Ovary (tissue), 9 donors: ENCODE results near the gene PCGF3. TPM values are rescaled to one million over a fixed set of nuclear protein-coding genes. Genes with fewer than 3 reads are reported as not detected.

Experiments used
- DNase-seq, 5 donors: peaks; one replicate each; pipeline ENCODE4 v3.0.0-alpha.2; 2019 to 2020
- H3K27ac ChIP-seq, 2 donors: fragments of 200-600 bp; one replicate each; pipeline versions ENCODE4 v1.5.1 to v1.8.0; 2019 to 2022
- H3K27me3 ChIP-seq: fragments of 200-600 bp; one replicate; pipeline ENCODE4 v1.8.0; 2022
- H3K36me3 ChIP-seq: fragments of 200-600 bp; sonication (generic); one replicate; pipeline ENCODE4 v1.5.1; 2019
- H3K4me1 ChIP-seq: one replicate; pipeline ENCODE4 v1.8.1; 2013; ENCODE audit warnings: mild to moderate bottlenecking, moderate library complexity; ENCODE audit not compliant: insufficient read depth
- H3K4me3 ChIP-seq: fragments of 200-600 bp; sonication (generic); one replicate; pipeline ENCODE4 v1.5.1; 2017
- H3K9me3 ChIP-seq, 2 donors: fragments of 200-600 bp in 1 of 2; sonication (generic) in 1 of 2; one replicate each; pipeline versions ENCODE4 v1.5.1 to v1.8.1; 2013 to 2019; ENCODE audit warnings: mild to moderate bottlenecking in 1 of 2, moderate library complexity in 1 of 2
- EP300 ChIP-seq: sonication (generic); formaldehyde crosslinking; IDR thresholded peaks from one replicate; pipeline ENCODE4 v1.6.1; 2017; ENCODE audit warnings: antibody characterized with exemption
- POLR2A ChIP-seq: fragments of 450-650 bp; IDR thresholded peaks from one replicate; pipeline ENCODE4 v1.6.1; 2017; ENCODE audit warnings: antibody characterized with exemption, mild to moderate bottlenecking, moderate library complexity
- WGBS, 3 donors: extraction: QIAGEN DNeasy Blood & Tissue Kit in 1 of 3; methylation state at CpG; one replicate each; pipeline versions ENCODE4 v1.1.5 to v1.1.7; 2013 to 2017; 5-methylcytosine and 5-hydroxymethylcytosine counted together
- intact Hi-C, 4 donors: fragments of 100-400 bp; cut with DNase I; formaldehyde crosslinking; loops; one replicate each; pipeline versions ENCODE4 v1.11.0 to v1.15.1; 2022 to 2023
- polyA plus RNA-seq, 2 donors: library from polyadenylated mRNA; stranded (reverse); fragments of 200-250 nt in 1 of 2; fragments of 350-450 nt in 1 of 2; fragmentation: Illumina TruSeq in 1 of 2; extraction: RNeasy Lipid Tissue Mini Kit (QIAGEN cat#74804) in 1 of 2; gene quantifications; one replicate each; pipeline ENCODE4 v1.2.3, GENCODE V29; 2013 to 2014
- total RNA-seq, 7 donors: library from RNA; depleted of rRNA in 2 of 7; stranded (reverse); fragments of >200 nt in 2 of 7; fragmentation: NEBNext Ultra II Directional in 3 of 7; extraction: Animal tissue kit (Norgen Biotek cat#: 25700) in 3 of 7; gene quantifications; one replicate each; pipeline versions ENCODE4 v1.1.0 to v1.2.4, GENCODE V29; 2016 to 2023
- TF ChIP-seq, protein P1 (sequence below), 3 donors: fragments of 450-650 bp in 2 of 3; fragments of 200-600 bp in 1 of 3; IDR thresholded peaks; one replicate each; pipeline versions ENCODE4 v1.5.1 to v1.8.0; 2016 to 2022; ENCODE audit warnings: antibody characterized with exemption in 3 of 3, mild to moderate bottlenecking in 1 of 3
- donor health status: DM: no; HTN: no; CAD: no; lungs with moderate emphysema.
- donor health status: DM: no; HTN: no; CAD: no.
- donor health status: Bipolar disorder and iron deficiency.
- donor health status: DM: yes; HTN: yes; CAD: no.
- donor health status: DM: no; HTN: no; CAD: no.
- donor health status: DM: yes; HTN: yes; CAD: no.

The PCGF3 gene
- total and polyA plus RNA-seq, 9 donors = 21.7 to 51.2 (median 45.3) TPM

DNA sequence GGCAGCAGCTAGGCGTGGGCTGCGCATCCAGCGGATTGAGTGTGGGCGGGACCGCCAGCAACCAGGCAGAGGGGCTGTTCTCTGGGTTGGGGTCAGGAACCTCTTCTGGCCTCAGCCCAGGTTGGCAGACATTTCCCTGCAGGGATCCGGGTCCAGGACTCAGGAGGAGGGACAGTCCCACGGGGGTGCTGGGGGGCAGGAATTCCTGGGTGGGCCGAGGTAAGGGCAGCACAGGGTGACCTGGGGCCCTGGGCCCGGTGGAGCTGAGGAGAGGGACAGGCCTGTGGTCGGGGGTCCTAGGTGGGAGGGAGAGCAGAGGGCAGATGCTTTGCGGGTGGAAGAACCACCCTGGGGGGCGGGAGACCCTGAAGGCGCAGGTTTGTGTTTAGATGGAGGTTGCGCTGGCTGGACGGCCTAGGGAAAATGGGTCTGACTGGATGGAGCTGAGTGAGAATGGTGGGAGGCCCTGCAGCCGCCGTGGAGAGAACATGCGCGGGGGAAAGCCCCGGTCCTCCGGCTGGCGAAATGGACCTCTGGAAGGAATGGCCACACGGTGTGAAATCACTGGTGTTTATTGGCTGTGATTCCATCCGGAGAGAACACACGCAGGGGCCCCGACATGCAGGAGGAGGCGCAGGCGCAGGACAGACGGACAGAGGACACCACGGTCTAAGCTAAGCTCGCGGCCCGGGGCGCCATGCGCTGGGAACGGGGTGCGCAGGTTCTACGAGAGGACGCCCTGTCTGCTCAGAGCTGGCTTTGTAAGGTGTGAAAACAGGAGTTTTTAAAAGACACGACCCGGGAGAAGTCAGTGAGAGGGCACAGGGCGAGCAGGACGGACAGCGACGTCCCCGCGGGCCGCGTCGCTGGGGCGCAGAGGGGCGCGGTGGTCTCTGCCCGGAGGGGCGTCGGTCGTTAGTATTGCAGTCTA lies 79.0 kb downstream of the PCGF3 start:
- peak in 1 of 5 donors; percentile 50 for DNase-seq
- Histone ChIP-seq H3K9me3 (no peaks in the 10 kb centered on the region), H3K27me3 (no peaks in the 10 kb centered on the region), H3K4me3 (no peak overlapping the region), H3K27ac (no peak overlapping the region), H3K4me1 (peaks cover 10% of the 10 kb centered on the region), H3K36me3 (no peaks in the 10 kb centered on the region)
- intact Hi-C loops = loop anchor here in 1 of 4 donors (10.0 kb wide), 1 partner anchor 110 kb away; the partner anchor contains the start of genes ATP5ME and MYL5
- 84 to 87% (median 86%) methylated on average over 57 of the region's 57 CpGs for WGBS, 3 donors
- TF ChIP-seq POLR2A (no peak), EP300 (no peak)
- TF ChIP-seq, protein P1, sequence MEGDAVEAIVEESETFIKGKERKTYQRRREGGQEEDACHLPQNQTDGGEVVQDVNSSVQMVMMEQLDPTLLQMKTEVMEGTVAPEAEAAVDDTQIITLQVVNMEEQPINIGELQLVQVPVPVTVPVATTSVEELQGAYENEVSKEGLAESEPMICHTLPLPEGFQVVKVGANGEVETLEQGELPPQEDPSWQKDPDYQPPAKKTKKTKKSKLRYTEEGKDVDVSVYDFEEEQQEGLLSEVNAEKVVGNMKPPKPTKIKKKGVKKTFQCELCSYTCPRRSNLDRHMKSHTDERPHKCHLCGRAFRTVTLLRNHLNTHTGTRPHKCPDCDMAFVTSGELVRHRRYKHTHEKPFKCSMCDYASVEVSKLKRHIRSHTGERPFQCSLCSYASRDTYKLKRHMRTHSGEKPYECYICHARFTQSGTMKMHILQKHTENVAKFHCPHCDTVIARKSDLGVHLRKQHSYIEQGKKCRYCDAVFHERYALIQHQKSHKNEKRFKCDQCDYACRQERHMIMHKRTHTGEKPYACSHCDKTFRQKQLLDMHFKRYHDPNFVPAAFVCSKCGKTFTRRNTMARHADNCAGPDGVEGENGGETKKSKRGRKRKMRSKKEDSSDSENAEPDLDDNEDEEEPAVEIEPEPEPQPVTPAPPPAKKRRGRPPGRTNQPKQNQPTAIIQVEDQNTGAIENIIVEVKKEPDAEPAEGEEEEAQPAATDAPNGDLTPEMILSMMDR (IDR thresholded peaks at IDR 0.05) = no peak

DNA sequence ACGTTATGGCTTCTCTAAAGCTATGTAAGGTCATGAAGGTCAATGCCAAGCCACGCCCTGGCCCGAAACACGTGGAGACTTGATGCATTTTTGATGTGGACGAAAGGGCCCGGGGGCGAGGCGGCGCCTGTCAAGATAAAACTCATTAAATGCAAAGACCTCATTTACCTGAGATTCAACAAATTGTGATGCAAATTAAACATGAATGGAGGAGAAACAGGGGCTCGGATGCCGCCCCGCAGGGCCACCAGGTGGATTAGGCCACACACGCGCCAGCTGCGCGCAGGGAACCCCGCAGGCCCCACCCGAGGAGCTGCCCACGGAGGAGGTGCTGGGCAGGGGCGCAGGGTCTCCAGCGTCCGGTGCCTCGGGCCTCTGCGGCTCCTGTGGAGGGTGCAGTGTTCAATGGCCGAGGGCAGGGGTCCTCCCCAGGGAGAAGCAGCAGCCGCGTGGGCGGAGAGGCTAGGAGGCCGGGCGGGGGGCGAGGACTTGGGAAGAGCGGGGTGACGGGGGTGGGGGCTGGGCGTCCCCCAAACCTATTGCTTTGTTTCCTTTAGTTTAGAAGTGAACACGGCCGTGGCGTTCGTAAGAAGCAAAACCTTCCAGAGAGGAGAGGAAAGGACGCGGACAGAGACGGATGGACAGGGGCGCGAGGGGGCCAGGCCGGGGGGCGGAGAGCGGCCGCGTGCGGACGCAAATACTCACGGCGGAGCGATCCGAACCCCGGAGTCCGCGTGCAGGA lies 79.9 kb downstream of the PCGF3 start:
- Histone ChIP-seq H3K4me3 (peak overlapping the region; percentile 35), H3K4me1 (peaks cover 6% of the 10 kb centered on the region), H3K27me3 (no peaks in the 10 kb centered on the region), H3K9me3 (no peaks in the 10 kb centered on the region), H3K27ac (peak overlapping the region; percentile 23 to 55), H3K36me3 (no peaks in the 10 kb centered on the region)
- WGBS, 3 donors = 21 to 28% (median 23%) methylated on average over 42 to 57 of the region's 57 CpGs
- intact Hi-C loops = loop anchor here in 1 of 4 donors (10.0 kb wide), 1 partner anchor 111 kb away; the partner anchor contains the start of genes ATP5ME and MYL5
- TF ChIP-seq POLR2A (no peak), EP300 (no peak)
- TF ChIP-seq, protein P1 (IDR thresholded peaks at IDR 0.05) = no peak
- peak in 1 of 5 donors; percentile 50 for DNase-seq

DNA sequence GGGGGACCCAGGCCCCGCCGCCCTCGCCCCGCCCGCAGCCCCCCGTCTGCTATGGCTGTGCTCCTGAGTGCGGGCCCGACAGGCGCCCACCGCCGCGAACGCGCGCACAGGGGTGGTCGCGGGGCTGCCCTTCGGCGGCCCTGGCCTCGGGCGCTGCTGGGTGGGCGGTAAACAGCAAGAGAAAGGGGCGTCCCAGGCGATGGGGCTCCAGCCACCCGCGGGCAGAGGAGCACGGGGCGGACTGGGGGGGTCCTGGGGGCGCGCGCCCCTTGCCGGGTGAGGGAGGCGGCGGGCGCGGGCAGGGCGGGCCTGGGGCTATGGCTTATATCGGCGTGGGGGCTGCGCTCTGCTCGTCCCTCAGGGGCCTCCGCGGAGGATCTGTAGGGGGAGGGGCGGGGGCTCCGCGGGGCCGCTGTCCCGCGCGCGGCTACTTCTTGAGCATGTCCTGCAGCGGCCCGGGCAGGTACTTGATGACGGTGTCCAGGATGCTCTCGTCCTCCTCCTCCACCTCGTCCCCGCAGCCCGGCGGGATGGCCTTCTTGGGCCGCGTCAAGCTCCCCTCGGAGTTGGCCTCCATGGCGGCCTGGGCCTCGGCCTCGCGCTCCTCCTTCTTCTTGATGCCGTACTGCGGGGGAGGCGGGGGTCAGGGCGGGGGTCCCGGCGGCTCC lies 80.6 kb downstream of the PCGF3 start:
- Histone ChIP-seq H3K4me1 (peaks cover 4% of the 10 kb centered on the region), H3K27ac (peak overlapping the region; percentile 23 to 55), H3K36me3 (no peaks in the 10 kb centered on the region), H3K4me3 (peak overlapping the region; percentile 35), H3K9me3 (no peaks in the 10 kb centered on the region), H3K27me3 (no peaks in the 10 kb centered on the region)
- DNase-seq = peak in 1 of 5 donors; percentile 50
- WGBS, 3 donors = 2 to 5% (median 2%) methylated on average over 23 to 72 of the region's 72 CpGs
- TF ChIP-seq EP300 (no peak), POLR2A (no peak)
- TF ChIP-seq, protein P1 (IDR thresholded peaks at IDR 0.05) = no peak
- intact Hi-C loops = loop anchor here in 1 of 4 donors (10.0 kb wide), 1 partner anchor 111 kb away; the partner anchor contains the start of genes ATP5ME and MYL5

DNA sequence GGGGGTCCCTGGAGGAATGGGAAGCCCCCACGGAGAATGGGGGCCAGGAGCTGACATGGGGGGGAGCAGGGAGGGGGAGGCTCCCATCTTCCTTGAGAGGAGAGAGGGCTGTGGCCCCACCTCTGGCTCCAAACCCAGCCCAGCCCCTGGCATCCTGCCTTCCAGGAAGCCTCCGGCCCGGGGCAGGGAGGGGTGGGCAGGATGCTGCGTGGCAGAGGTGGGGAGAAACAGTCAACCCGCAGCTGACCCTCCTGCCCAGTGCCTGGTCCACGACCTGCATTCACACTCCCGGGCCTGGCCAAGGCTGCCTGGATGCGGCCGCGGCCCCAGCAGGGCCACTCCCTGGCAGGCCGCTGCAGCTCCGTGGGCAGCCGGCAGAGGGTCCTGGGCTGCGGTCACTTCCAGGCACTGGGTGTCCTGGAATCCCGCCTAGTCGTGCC lies 81.2 kb downstream of the PCGF3 start:
- peaks cover 5% of the 10 kb centered on the region for H3K4me1 ChIP-seq
- no peaks in the 10 kb centered on the region for H3K36me3 ChIP-seq
- H3K4me3 ChIP-seq = peak overlapping the region; percentile 35
- TF ChIP-seq, protein P1 (IDR thresholded peaks at IDR 0.05) = peak in 2 of 3 donors; percentile 19 to 28
- TF ChIP-seq POLR2A = no peak
- intact Hi-C loops = loop anchor here in 1 of 4 donors (10.0 kb wide), 1 partner anchor 112 kb away; the partner anchor contains the start of genes ATP5ME and MYL5
- no peaks in the 10 kb centered on the region for H3K9me3 ChIP-seq
- no peaks in the 10 kb centered on the region for H3K27me3 ChIP-seq
- DNase-seq = peak in 4 of 5 donors; percentile 58 to 71 (median 63)
- 22 to 52% (median 26%) methylated on average over 15 to 16 of the region's 16 CpGs for WGBS, 3 donors
- peak overlapping the region; percentile 8 to 55 for H3K27ac ChIP-seq
